K562 (cell line): ENCODE data around the gene ST6GAL1. TPM values are rescaled to one million over a fixed set of nuclear protein-coding genes. Genes with fewer than 3 reads are reported as not detected.

Experiments used
- CBX5 ChIP-seq: IDR thresholded peaks from 2 replicates; pipeline ENCODE4 v1.6.1; 2014; ENCODE audit warnings: low read depth, borderline replicate concordance
- CHD2 ChIP-seq: IDR thresholded peaks from 2 replicates; pipeline ENCODE4 v1.6.1; 2011; ENCODE audit warnings: low read depth, low read length
- CHD4 ChIP-seq: fragments of 200-600 bp; sonication (generic); IDR thresholded peaks from 3 replicates; pipeline ENCODE4 v1.6.1; 2012; ENCODE audit warnings: low read depth, mild to moderate bottlenecking, mixed read lengths, low read length, inconsistent platforms; ENCODE audit not compliant: insufficient read depth, insufficient replicate concordance, poor library complexity, severe bottlenecking
- FOXA3 ChIP-seq, 2 experiments: fragments of 450-650 bp in 1 of 2; sonication (generic) in 1 of 2; formaldehyde crosslinking; IDR thresholded peaks in 1 of 2; conservative IDR thresholded peaks in 1 of 2; 2 replicates each; pipeline versions ENCODE4 v1.4.0 to v1.8.0; 2020 to 2022; ENCODE audit warnings: mild to moderate bottlenecking in 2 of 2, missing genetic modification reagents in 1 of 2
- GTF2E2 ChIP-seq: fragments of 200-800 bp; sonication (Bioruptor generic); IDR thresholded peaks from 2 replicates; pipeline ENCODE4 v1.6.1; 2016; ENCODE audit warnings: missing genetic modification characterization, missing compliant biosample characterization
- HDGF ChIP-seq: fragments of 450-650 bp; IDR thresholded peaks from 2 replicates; pipeline ENCODE4 v1.6.1; 2016
- KDM1A ChIP-seq, 2 experiments: fragments of 450-650 bp; IDR thresholded peaks; 2 replicates each; pipeline ENCODE4 v1.6.1; 2016; ENCODE audit warnings: mild to moderate bottlenecking in 2 of 2
- KLF13 ChIP-seq: fragments of 450-650 bp; IDR thresholded peaks from 2 replicates; pipeline ENCODE4 v1.6.1; 2016; ENCODE audit warnings: missing genetic modification characterization, low read depth, mild to moderate bottlenecking, missing compliant biosample characterization, moderate library complexity, borderline replicate concordance
- MTA3 ChIP-seq: fragments of 450-650 bp; formaldehyde crosslinking; IDR thresholded peaks from 2 replicates; pipeline ENCODE4 v1.6.1; 2017; ENCODE audit warnings: mild to moderate bottlenecking, borderline replicate concordance
- MYC ChIP-seq, 2 experiments: fragments of 250-450 bp in 1 of 2; sonication (Bioruptor Pico) in 1 of 2; IDR thresholded peaks; 2 replicates each; pipeline versions ENCODE4 v1.5.1 to v1.6.1; 2012 to 2021; ENCODE audit warnings: low read depth in 2 of 2, borderline replicate concordance in 1 of 2, improper control_type of control experiment in 1 of 2, low read length in 1 of 2, mild to moderate bottlenecking in 1 of 2, moderate library complexity in 1 of 2
- NR1H2 ChIP-seq: sonication (generic); formaldehyde crosslinking; IDR thresholded peaks from 2 replicates; pipeline ENCODE4 v1.4.0; 2020; ENCODE audit warnings: mild to moderate bottlenecking, missing genetic modification reagents
- SETDB1 ChIP-seq: IDR thresholded peaks from one replicate; pipeline ENCODE4 v1.6.1; 2012; ENCODE audit warnings: low read length, control low read depth, inconsistent platforms
- SRSF9 ChIP-seq: fragments of 200-400 bp; formaldehyde crosslinking; IDR thresholded peaks from 2 replicates; pipeline ENCODE4 v1.6.1; 2017; ENCODE audit warnings: low read depth, low read length, borderline replicate concordance
- U2AF2 ChIP-seq: fragments of 200-400 bp; formaldehyde crosslinking; optimal IDR thresholded peaks from 2 replicates; pipeline ENCODE3; 2017; ENCODE audit warnings: low read depth, mild to moderate bottlenecking, low read length
- ZFP1 ChIP-seq: fragments of 450-650 bp; formaldehyde crosslinking; IDR thresholded peaks from 2 replicates; pipeline ENCODE4 v1.4.0; 2020; ENCODE audit warnings: mild to moderate bottlenecking, mixed read lengths
- ZNF3 ChIP-seq: fragments of 250-450 bp; sonication (Bioruptor Pico); IDR thresholded peaks from 2 replicates; pipeline ENCODE4 v1.5.0; 2021; ENCODE audit warnings: mild to moderate bottlenecking, moderate library complexity
- ZNF644 ChIP-seq: fragments of 200-800 bp; sonication (Bioruptor generic); IDR thresholded peaks from 2 replicates; pipeline ENCODE4 v1.6.1; 2016; ENCODE audit warnings: low read depth, missing genetic modification characterization, missing compliant biosample characterization
- ZNF699 ChIP-seq: fragments of 250-450 bp; sonication (Bioruptor Pico); IDR thresholded peaks from 2 replicates; pipeline ENCODE4 v1.8.0; 2021; ENCODE audit warnings: mild to moderate bottlenecking, moderate library complexity; ENCODE audit not compliant: insufficient replicate concordance
- polyA plus RNA-seq, 8 experiments: library from polyadenylated mRNA; depleted of rRNA in 4 of 8; stranded (reverse) in 5 of 8; unstranded in 3 of 8; fragments of >200 nt; fragmentation: Nextera tagmentation in 2 of 8; fragmentation: Illumina TruSeq in 1 of 8; extraction: Ambion mirVana in 2 of 8; extraction: Trizol in 1 of 8; gene quantifications; 2 replicates each; pipeline versions ENCODE4 v1.2.1 to v1.2.3, GENCODE V29; 2011 to 2014; ENCODE audit warnings: inconsistent platforms in 1 of 8, missing spikeins in 1 of 8
- total RNA-seq, 7 experiments: library from RNA; depleted of rRNA in 6 of 7; stranded (reverse); fragments of >200 nt in 6 of 7; fragmentation: Illumina TruSeq in 2 of 7; extraction: Trizol in 2 of 7; gene quantifications; 2 replicates each; pipeline versions ENCODE4 v1.2.1 to v1.2.3, GENCODE V29; 2011 to 2021; ENCODE audit warnings: low replicate concordance in 1 of 7
- TF ChIP-seq, protein P1 (sequence below), 2 experiments: fragments of 450-650 bp in 1 of 2; IDR thresholded peaks; 2 replicates each; pipeline ENCODE4 v1.6.1; 2011 to 2017; ENCODE audit warnings: low read depth in 2 of 2, antibody characterized with exemption in 1 of 2, borderline replicate concordance in 1 of 2, low read length in 1 of 2, mild to moderate bottlenecking in 1 of 2, mixed read lengths in 1 of 2; ENCODE audit not compliant: control insufficient read depth in 1 of 2
- TF ChIP-seq, protein P2 (sequence below): fragments of 250-450 bp; sonication (Bioruptor Pico); IDR thresholded peaks from 2 replicates; pipeline ENCODE4 v1.4.0; 2020

Gene ST6GAL1
- total and polyA plus RNA-seq, 9 of the 15 experiments (the other 6 are each of a cell fraction or from before 2014, with no cell fraction given), result 31.9 to 145 (median 71.0) TPM

DNA sequence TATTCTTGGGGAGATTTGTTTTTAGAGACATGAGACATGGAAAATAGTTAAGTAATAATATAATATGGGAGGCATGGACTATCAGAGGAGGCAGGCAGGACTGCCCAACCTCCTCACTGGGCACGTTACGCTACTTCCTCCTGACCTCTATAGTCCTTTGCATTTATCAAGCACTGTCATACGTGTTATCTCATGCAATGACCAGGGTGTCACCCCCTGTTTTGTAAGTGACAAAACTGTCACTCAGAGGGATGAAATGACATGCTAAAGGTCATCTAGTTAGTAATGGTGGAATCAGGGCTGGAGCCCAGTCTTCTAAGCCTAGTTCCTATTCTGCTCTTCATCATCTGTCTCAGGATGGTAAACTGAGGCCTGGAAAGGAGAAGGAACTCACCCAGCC lies 66.7 kb downstream of the ST6GAL1 start (continued):
- TF ChIP-seq, protein P1, sequence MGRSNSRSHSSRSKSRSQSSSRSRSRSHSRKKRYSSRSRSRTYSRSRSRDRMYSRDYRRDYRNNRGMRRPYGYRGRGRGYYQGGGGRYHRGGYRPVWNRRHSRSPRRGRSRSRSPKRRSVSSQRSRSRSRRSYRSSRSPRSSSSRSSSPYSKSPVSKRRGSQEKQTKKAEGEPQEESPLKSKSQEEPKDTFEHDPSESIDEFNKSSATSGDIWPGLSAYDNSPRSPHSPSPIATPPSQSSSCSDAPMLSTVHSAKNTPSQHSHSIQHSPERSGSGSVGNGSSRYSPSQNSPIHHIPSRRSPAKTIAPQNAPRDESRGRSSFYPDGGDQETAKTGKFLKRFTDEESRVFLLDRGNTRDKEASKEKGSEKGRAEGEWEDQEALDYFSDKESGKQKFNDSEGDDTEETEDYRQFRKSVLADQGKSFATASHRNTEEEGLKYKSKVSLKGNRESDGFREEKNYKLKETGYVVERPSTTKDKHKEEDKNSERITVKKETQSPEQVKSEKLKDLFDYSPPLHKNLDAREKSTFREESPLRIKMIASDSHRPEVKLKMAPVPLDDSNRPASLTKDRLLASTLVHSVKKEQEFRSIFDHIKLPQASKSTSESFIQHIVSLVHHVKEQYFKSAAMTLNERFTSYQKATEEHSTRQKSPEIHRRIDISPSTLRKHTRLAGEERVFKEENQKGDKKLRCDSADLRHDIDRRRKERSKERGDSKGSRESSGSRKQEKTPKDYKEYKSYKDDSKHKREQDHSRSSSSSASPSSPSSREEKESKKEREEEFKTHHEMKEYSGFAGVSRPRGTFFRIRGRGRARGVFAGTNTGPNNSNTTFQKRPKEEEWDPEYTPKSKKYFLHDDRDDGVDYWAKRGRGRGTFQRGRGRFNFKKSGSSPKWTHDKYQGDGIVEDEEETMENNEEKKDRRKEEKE (IDR thresholded peaks at IDR 0.05; ENCODE audit: borderline replicate concordance in 1 of 2, control insufficient read depth in 1 of 2, low read depth in 2 of 2, low read length in 1 of 2), result no peak
- no peak for TF ChIP-seq NR1H2 (CRISPR knock-in tag)
- no peak for TF ChIP-seq ZNF699 (CRISPR knock-in tag)
- no peak for TF ChIP-seq CHD2
- no peak for TF ChIP-seq CBX5
- peak; percentile 70 for TF ChIP-seq KDM1A (IDR thresholded peaks at IDR 0.05)
- TF ChIP-seq, protein P2, sequence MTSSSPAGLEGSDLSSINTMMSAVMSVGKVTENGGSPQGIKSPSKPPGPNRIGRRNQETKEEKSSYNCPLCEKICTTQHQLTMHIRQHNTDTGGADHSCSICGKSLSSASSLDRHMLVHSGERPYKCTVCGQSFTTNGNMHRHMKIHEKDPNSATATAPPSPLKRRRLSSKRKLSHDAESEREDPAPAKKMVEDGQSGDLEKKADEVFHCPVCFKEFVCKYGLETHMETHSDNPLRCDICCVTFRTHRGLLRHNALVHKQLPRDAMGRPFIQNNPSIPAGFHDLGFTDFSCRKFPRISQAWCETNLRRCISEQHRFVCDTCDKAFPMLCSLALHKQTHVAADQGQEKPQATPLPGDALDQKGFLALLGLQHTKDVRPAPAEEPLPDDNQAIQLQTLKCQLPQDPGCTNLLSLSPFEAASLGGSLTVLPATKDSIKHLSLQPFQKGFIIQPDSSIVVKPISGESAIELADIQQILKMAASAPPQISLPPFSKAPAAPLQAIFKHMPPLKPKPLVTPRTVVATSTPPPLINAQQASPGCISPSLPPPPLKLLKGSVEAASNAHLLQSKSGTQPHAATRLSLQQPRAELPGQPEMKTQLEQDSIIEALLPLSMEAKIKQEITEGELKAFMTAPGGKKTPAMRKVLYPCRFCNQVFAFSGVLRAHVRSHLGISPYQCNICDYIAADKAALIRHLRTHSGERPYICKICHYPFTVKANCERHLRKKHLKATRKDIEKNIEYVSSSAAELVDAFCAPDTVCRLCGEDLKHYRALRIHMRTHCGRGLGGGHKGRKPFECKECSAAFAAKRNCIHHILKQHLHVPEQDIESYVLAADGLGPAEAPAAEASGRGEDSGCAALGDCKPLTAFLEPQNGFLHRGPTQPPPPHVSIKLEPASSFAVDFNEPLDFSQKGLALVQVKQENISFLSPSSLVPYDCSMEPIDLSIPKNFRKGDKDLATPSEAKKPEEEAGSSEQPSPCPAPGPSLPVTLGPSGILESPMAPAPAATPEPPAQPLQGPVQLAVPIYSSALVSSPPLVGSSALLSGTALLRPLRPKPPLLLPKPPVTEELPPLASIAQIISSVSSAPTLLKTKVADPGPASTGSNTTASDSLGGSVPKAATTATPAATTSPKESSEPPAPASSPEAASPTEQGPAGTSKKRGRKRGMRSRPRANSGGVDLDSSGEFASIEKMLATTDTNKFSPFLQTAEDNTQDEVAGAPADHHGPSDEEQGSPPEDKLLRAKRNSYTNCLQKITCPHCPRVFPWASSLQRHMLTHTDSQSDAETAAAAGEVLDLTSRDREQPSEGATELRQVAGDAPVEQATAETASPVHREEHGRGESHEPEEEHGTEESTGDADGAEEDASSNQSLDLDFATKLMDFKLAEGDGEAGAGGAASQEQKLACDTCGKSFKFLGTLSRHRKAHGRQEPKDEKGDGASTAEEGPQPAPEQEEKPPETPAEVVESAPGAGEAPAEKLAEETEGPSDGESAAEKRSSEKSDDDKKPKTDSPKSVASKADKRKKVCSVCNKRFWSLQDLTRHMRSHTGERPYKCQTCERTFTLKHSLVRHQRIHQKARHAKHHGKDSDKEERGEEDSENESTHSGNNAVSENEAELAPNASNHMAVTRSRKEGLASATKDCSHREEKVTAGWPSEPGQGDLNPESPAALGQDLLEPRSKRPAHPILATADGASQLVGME (CRISPR knock-in tag), result no peak
- TF ChIP-seq SRSF9, result no peak
- TF ChIP-seq U2AF2, result no peak
- TF ChIP-seq SETDB1, result no peak
- TF ChIP-seq HDGF, result no peak
- no peak for TF ChIP-seq KLF13 (tag)
- no peak for TF ChIP-seq ZNF3 (CRISPR knock-in tag)
- TF ChIP-seq ZNF644 (tag), result peak; percentile 34; the same call in 1 of the 2 replicates
- no peak for TF ChIP-seq ZFP1 (CRISPR knock-in tag)
- TF ChIP-seq FOXA3 (CRISPR knock-in tag; conservative IDR thresholded peaks at IDR 0.05 in 1 of 2, IDR thresholded peaks at IDR 0.05 in 1 of 2), result no peak
- TF ChIP-seq CHD4, result no peak
- no peak for TF ChIP-seq GTF2E2 (tag)
- TF ChIP-seq MYC (IDR thresholded peaks at IDR 0.05; ENCODE audit: low read depth, low read length), result no peak; the same call in 1 of the 2 replicates
- TF ChIP-seq MYC (CRISPR knock-in tag; IDR thresholded peaks at IDR 0.05; ENCODE audit: borderline replicate concordance, low read depth), result no peak
- 0 out of 2 replicates have a peak, but pooled peaks have one; percentile 34 for TF ChIP-seq MTA3
